CD4-positive, alpha-beta T cell treated with Interleukin-6 for 4 hours (primary cell): ENCODE data around the gene RIC8B.

ENCODE experiments used
- DNase-seq: peaks from one replicate; pipeline ENCODE4 v3.0.0-alpha.2; 2020; ENCODE audit warnings: mixed read lengths

Gene RIC8B

DNA sequence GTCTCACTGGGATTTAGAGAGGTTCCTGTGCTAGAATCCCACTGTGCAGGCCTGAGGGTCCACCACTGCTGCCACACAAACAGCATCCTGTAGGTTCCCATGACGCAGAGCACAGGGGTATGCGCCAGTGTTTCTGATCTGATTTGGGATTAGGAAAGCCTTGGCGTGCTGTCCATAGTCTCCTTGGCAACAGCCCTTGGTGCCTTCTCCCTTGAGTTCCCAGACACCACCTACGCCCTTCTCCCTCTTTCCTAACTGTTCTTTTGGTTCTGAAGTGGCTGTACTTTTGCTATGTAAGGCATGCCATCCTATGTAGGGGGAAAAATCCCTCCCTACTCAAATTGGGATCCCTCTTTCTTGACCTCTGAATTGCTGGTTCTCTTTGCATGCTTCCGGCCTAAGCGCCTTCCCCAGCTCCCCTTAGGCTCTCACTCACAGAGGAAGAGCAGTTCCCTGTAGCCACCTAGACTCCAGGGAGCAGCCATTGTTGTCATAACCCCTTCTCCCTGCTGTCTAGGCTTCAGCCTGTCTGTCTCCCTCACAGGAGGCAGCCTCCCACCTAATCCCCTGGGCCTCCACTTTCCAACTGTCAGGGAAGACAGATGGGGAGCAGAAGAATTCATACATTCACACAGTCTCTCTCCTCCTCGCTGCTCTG lies 14.8 kb upstream of the RIC8B start:
- DNase-seq = no peak

DNA sequence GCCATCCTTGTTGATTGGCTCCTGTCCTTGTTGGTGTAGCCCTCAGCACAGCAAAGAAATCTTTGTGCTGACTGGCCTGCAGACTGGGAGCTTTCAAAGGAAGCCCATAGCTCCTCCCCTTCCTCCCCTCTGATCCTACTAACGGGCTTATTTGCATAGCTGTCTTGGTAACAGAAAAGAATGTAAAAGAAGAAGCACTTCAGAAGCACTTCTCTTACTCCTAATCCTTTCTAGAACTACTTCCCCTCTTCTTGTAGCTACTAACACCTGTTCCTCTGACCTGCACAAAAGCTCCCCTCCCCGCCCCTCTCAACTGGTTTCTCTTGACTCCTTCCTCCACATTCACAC lies 14.3 kb upstream of the RIC8B start:
- peak; percentile 61 for DNase-seq

DNA sequence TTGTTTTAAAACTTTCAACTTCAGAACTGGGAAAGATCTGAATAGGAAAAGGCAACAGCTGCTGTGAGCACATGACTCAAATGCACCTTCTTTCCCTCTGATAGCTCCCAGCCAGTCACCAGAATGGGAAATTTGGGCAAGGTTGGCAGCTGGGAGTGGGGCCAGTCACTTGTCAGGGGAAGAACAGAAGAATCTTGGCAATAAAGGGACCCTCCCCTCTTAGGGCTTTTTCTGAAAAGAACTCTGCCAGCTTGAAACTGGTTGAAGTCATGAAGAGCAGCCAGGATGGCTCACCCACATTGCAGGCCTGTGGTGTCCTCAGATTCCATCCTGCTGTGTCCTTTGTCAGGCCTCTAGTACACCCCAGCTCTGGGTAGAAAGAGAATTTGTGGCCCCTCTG lies 10.3 kb upstream of the RIC8B start:
- DNase-seq = no peak

DNA sequence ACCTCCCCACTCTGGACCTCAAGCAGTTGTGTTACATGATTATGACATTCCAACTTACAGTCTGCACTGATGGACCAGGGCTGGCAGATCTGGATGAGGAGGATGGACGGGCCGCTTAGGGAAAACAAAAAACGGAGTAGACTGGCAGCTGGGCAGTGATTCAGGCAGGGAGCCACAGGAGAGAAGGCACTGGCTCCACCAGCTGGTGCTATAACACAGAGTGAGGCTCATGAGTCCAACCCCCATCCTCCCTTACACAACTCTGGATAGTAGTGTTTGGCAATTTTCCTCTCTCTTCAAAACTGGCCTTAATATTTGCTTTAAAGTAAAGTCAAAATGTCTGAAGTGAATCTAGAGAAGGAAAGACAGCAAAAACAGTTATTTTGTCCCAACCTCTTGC lies 9.7 kb upstream of the RIC8B start:
- no peak for DNase-seq

DNA sequence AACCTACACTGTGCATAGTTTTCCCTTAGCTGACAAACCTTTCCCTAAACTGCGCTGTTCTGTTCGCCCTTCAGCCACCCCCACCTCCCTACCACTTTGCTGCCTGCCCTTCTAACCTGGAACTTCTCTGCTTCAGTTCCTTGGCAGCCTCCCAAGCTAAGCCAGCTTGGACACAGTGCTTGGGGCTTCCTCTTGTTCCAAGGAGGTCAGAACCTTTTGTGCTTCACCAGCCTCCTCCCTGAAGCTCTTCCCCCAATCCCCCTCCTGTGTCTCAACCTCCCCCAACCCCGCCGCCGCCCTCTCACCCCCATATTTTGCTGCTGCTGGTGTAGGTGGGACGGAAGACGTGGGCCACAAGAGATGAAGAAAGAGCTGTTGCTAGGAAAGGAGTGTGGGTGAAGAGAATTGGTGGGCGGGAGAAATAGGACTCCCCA lies 8.1 kb upstream of the RIC8B start:
- no peak for DNase-seq

DNA sequence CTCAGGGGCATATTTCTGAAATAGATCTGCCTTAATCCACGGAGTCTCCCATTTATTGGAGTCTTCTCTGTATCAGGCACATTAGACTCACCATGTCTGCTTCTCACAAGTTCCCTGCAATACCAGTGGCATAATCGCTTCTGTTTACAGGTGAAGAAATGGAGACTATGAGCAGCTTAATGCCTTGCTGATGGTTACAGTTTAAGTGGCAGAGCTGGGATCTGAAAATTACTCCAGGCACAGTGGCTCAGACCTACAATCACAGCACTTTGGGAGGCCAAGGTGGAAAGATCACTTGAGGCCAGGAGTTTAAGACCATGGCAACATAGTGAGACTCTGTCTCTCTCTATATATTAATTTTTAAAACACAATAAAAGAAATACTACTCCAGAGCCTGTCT lies 7.3 kb upstream of the RIC8B start:
- no peak for DNase-seq

DNA sequence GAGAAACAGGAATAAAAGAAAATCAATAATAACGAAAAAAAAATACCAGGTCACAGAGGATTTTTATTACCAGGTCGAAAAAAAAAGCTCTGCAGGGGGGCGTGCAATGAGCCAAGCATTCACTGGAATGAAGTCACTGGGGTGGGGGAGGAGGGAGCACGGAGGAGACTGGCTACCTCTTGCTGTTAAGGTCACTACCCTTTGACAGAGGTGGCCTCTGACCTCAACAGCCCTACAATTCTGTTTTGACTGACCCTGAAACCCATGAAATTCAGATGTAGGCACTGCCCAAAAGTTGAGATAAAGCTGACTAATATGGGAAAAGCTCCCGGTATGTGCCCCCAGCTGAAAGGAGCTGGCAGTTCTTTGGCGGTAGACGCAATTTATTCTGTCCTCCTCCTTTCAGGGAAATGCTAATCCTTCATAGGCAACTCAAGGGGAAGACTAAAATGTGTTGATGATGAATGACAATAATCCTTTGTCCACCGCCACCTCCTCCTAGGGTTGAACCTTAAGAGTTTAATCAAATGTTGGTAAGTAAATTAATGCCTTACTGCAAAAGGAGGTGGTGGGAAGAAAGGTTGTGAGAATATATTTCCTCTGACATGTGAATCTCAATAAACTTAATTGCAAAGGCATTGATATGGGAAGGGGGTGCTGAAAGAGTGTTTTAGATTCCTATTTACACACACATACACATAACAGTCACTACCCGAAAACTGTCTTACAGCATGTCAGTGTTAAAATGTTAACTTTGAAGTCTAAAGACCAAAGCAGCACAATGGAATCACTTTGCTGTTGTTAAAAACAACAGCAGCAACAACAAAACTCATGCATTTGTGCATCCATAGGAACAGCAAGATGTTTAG lies 6.3 kb upstream of the RIC8B start:
- no peak for DNase-seq

DNA sequence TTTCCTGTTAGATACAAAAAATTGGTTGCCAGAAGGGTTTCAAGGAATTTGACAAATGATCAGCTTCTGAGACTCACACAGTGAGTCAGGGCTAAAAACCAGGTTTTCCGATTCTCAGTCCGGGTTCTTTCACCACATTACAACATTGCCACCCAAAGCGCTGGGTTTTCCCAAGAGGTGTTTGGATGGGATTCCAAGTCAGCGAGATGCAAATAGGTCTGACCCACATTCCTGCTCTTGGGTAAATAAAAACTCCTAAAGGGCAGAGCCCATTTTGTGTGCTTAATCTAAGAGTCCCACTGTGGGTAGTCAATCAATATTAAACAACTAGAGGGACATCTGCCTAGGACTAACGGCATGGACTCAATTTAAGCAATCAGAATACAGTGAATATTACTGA lies 5.4 kb upstream of the RIC8B start:
- DNase-seq = no peak

DNA sequence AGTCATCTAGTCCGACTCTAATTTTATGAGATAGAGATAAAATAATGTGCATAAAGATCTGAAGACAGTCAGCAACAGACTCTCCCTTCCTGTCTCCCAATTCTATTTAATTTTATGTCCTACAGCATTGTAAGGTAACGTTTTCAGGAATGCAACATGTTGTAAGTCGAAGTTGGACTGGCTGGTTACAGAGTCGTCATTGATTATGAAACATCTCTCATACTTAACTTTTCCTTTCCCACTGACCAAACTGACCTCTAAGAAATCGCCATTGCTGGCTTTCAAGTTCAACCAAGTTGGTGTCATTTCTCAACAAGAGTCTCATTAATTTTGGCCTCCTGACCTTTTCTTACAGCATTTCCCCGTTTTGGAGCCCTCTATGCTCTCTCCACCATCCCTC lies 4.9 kb upstream of the RIC8B start:
- DNase-seq = no peak

DNA sequence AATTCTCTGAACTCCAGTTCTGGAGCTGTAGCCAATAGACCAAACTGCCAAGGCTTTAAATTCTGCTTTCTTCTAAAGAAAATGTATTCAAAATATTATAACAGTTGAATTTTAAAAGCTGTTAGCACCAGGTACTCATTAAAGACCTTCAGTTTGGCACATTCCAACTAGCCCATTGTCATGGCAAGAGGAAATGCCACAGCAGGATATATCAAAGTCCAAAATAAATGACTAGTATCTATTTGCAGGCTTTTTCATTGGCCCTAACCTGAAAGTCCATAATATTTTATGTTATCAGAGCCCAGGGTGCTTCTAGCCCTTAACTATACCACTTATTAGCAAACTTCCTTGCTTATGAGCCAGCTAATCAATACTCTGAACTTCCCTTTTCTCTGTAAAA lies 3.1 kb upstream of the RIC8B start:
- no peak for DNase-seq

DNA sequence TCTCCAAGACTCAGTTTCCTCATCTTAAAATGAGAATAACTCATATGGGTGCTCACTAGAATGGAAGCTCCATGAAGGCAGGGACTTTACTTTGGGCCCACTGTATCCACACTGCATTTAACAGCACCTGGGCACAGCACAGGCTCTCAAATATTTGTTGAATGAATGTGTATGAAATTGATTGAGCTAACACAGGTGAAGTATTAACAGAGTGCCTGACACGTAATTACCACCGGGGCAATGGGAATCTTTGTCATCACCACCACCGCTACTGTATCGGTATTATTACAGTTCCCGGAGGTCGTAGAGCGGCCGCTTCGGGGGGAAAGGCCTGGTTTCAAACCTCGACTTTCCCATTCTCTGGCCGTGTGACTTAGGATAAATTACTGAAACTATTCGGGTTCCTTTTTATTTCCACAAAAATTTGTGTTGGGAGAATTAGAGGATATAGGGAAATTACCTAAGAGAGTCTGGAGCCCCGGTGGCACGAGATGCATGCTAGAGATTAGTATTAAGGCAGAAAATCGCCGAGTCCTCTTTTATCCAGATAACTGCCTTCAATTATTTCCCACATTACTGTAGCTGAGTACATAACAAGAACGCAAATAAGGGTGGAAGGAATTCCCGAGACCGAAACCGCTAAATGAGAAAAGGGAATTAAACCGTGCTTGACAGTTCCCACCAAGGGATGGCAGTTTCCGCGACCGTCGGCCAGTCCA lies 1.0 kb upstream of the RIC8B start:
- DNase-seq = no peak

DNA sequence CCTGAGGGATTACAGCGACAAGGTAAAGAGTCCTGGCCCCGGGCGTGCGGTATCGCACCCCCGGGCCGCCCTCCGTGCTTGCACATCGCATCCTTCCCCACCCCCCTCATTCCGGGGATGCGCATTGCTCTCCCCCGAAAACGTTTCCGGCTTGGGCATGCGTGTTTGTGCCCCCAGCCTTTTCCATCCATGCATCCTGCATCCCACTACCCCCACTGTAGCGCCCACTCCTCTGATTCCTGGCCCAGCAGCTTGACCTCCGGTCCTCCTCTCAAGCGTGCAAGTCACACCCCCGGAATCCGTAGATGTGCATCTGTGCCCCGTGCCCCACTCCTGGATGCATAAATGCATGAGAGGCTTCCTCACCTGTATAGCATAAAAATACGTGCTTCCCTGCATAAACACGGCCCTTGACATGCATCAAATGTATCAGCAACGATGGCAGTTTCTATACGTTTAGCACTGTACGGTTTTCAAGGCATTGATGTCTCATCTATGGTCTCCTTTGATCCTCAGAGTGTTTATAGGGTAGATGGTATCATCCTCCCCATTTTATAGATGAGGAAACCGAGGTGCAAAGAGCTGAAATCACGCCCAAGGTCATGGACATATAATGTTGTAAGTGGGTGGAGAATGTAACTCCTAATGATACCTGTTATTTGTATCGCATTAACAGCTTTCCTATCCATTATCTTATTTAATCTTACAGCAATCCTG lies 484 bp downstream of the RIC8B start:
- peak; percentile 28 for DNase-seq

DNA sequence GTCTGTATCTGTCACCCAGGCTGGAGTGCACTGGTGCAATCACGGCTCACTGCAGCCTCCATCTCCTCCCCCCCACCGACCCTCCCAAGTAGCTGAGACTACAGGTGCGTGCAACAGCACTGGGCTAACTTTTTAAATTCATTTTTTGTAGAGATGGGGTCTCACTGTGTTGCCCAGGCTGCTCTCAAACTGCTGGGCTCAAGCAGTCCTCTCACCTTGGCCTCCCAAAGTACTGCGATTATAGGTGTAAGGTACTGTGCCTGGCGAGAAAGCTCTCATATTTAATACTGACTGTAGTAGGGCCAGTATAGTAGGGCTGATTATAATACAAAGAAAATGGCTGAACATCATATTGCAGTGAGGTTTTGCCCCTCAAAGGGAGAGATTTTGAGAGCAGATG lies 2.4 kb downstream of the RIC8B start:
- no peak for DNase-seq

DNA sequence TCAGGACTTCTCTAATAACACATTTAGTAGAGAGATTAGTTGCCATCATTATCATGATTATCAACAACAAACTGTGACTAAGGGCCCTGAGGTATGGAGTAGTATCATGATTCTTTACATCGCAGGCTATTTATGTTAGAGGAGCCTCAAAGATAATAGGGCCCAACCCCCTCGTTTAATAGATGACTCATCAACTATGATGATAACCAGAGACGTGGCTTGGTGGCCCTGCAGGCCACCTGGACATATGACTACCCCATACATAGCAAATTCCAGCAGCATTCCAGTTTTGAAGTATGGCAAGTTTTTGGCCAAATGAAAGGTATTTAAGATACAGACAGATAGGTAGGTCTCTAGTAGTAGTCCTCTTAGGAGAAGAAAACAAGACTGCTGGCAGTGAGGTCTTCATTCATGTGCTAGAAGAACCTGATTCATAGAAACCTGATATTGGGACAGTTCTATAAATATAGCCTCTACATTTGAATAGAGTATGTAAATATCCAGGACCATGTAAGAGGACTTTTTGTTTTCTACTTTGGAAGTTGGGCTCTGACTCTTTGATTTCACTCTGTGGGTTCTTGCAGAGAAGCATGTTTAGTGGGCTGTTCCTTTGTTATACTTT lies 5.6 kb downstream of the RIC8B start:
- no peak for DNase-seq

DNA sequence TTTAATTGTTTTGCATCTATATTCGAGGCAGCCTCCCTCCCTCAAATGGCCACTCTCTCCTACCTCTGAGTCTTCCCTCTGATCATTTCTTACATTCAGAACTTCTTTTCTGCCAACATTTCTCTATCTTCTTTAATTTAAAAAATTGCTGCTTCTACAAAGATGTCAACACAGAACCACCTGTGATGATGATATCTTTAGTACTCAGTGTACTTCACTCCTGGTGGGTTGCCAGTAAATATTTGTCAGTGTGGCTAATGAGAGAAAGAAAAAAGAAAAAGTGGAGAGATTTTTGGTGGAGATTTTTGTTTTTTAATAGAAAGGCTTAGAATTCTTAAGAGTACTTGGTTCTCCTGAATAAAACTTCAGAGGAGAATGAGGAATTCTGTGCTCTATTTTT lies 8.1 kb downstream of the RIC8B start:
- no peak for DNase-seq

DNA sequence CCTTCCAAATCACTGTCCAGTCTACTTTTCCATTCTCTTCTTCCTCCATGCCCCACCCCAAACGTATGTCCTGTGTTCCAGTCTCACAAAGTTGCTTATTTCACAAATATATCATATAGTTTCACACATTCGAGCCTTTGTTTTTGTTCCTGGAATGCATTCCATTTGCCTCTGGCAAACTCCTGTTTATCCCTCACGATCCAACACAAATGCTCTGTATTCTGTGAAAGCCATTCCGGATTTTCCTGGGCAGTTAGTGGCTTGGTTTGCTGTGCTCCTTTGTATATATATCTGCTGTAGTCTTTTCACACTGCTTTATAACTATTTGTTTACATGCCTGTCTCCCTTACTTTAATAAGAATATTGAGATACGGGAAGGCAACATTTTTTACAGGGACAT lies 9.0 kb downstream of the RIC8B start:
- no peak for DNase-seq

DNA sequence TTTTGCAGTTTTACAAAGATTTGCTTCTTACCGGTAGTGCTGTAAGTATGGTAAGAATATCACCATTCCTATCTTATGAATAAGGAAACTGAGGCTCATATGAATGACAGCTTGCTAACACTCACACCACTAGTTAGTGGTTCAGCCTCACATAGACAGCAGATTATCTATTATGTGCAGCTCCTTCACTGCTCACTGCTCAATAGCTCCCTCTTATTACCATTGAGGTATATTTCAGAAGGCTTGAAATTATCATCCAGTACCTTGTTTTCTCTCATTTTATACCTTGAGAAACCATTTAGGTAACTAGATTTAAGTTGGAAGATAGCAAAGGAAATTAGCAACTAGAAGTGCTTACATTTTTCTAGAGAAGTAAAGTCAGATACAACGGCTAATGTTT lies 15.5 kb downstream of the RIC8B start:
- no peak for DNase-seq

DNA sequence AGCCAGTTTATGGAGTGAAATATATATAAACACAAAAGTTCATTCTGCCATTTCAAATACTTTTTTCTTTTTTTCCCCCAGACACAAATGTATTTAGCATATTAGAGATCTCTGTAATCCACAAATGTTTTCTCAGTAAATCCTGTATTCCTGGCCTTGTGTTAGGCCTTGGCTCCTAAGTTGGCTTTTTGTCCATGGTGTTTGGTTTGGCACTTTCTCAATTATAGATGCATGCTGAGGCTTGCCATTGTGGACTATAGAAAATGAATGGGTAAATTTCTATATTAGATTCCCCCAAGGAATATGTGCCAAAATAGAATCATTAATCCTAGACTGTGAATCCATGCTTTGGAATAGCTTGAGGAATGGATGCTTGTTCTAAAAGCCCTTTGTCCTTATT lies 17.0 kb downstream of the RIC8B start:
- no peak for DNase-seq

DNA sequence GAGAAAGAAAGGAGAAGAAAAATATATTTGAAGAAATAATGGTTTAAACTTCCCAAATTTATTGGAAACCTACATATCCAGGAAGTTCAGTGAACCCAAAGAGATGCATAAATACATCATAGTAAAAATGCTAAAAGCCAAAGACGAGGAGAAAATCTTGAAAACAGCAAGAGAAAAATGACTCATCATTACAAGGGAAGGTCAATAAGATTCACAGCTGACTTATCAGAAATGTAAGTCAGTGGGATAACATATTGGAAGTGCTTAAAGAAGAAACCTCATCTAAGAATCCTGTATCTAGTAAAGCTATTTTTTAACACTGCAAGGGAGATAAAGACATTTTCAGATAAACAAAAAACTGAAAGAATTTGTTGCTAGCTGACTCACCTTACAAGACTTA lies 19.9 kb downstream of the RIC8B start:
- no peak for DNase-seq

DNA sequence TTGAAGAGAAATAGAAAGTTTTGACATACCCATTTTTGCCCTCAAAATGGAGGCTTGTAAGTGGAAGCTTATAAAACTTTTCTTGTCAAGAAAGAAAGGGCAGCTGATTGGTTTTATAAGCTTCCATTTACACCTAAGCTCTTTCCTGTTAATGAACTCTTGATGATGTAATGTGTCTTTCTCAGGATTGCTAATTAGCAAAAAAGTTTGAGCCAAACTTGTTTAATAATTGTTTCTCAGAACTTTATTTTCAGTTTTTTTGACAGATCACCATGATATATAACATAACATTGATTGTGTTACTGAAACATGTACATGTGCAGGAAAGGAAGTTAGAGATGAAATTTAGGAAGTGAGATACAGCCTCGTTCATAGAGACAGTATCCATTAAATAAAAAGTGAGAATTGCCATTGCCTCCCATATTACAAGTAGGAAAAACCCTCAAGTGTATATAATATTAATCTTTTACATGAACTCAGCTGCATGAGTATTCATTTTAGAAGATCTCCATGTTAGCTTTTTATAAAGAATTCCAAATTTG lies 26.8 kb downstream of the RIC8B start:
- DNase-seq = no peak

DNA sequence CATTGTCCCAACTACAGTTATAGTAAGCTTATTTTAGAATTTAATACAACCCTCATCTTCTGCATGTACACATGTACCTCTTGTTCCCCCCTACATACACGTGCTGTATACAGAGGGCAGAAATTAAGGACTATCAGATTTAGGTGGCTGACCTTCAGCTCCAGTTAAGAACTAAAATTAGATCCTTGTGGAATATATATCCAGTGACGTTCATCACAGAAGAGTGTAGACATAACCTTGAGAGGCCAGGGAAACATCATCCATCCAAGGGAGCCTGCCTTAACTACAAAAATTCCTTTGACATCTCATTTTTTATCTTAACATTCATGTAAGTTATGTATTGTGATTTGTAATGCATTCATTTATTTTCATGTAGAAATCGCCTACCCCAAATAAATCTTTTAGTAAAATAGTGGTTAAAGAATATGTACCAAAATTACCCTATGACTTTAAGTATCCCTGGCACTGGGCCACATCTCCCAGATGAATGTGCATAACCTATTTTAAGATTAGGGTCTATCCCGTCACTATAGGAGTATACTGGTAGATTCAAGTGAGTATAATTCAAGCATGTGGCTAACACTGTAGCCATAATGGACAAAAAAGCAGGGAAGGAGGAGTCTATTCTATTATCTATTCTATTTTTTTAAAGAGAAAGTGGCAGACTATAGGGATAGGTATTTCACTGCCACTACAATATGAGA lies 27.5 kb downstream of the RIC8B start:
- DNase-seq = no peak

DNA sequence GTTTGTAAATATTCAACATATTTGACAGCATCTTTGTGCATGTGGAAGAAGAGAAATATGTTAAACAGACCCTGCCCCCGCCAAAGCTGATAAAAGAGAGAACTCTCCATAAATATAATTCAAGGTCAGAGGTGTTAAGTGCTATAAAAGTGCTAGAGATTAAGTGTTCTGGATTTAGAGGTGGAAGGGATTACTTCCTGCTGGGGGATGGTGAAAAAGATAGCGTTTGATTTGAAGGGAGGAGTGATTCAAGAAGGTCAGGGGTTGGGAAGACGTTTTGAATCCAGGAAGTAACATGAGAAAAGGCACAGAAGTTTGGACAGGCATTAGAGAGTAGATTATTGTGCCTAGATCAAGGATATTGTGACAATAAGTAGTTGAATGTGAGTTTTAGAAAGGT lies 30.2 kb downstream of the RIC8B start:
- no peak for DNase-seq
